Measurements from ENCODE around the gene AGAP1.

The AGAP1 gene

GRCh38 chr2:235859651-235860050, 365.8 kb downstream of the AGAP1 start:
- DNase-seq = peak; percentile 62

GRCh38 chr2:235860111-235860510, 366.3 kb downstream of the AGAP1 start:
- peak; percentile 37 for DNase-seq

- DNase-seq = no peak
These were observed 367.0 kb downstream of the AGAP1 start for GRCh38 chr2:235860871-235861270.

- DNase-seq = peak; percentile 6
These were observed 367.5 kb downstream of the AGAP1 start for GRCh38 chr2:235861383-235861782.

GRCh38 chr2:235863414-235863813, 369.6 kb downstream of the AGAP1 start:
- no peak for DNase-seq

- DNase-seq = peak; percentile 32
These were observed 370.5 kb downstream of the AGAP1 start for GRCh38 chr2:235864302-235864701.

- peak; percentile 92 for DNase-seq
These were observed 371.1 kb downstream of the AGAP1 start for GRCh38 chr2:235864733-235865515.

- no peak for DNase-seq
These were observed 372.5 kb downstream of the AGAP1 start for GRCh38 chr2:235866373-235866772.

- no peak for DNase-seq
These were observed 374.4 kb downstream of the AGAP1 start for GRCh38 chr2:235868224-235868623.

- no peak for DNase-seq
These were observed 374.8 kb downstream of the AGAP1 start for GRCh38 chr2:235868645-235869044.

- DNase-seq = no peak
These were observed 376.7 kb downstream of the AGAP1 start for GRCh38 chr2:235870515-235870914.

- no peak for DNase-seq
These were observed 382.3 kb downstream of the AGAP1 start for GRCh38 chr2:235876099-235876679.

- no peak for DNase-seq
These were observed 383.5 kb downstream of the AGAP1 start for GRCh38 chr2:235877275-235877802.

GRCh38 chr2:235879116-235879515, 385.3 kb downstream of the AGAP1 start:
- DNase-seq = no peak

- DNase-seq = no peak
These were observed 389.8 kb downstream of the AGAP1 start for GRCh38 chr2:235883675-235884074.

- no peak for DNase-seq
These were observed 395.4 kb downstream of the AGAP1 start for GRCh38 chr2:235889302-235889630.

- DNase-seq = no peak
These were observed 399.4 kb downstream of the AGAP1 start for GRCh38 chr2:235893129-235893698.

- DNase-seq = no peak
These were observed 401.0 kb downstream of the AGAP1 start for GRCh38 chr2:235894839-235895238.

GRCh38 chr2:235896061-235896460, 402.2 kb downstream of the AGAP1 start:
- DNase-seq = no peak

GRCh38 chr2:235897992-235898391, 404.1 kb downstream of the AGAP1 start:
- peak; percentile 45 for DNase-seq

- no peak for DNase-seq
These were observed 404.9 kb downstream of the AGAP1 start for GRCh38 chr2:235898766-235899165.

GRCh38 chr2:235900631-235901030, 406.8 kb downstream of the AGAP1 start:
- no peak for DNase-seq

GRCh38 chr2:235901243-235901642, 407.4 kb downstream of the AGAP1 start:
- no peak for DNase-seq

All from NCI-H2227 treated with DMSO at 0.1 percent for 48 hours (cell line).